Trophoblast cell (in vitro differentiated cells and primary cell): ENCODE data around the gene HELQ.

Experiments
- DNase-seq, 2 donors: peaks; one replicate each; pipeline ENCODE4 v3.0.0-alpha.2; 2016
- H2AFZ ChIP-seq: 2 replicates; pipeline ENCODE4 v1.6.1; 2013; ENCODE audit warnings: low read length, moderate library complexity, mild to moderate bottlenecking; ENCODE audit not compliant: insufficient read depth, poor library complexity
- H2AK5ac ChIP-seq: 2 replicates; pipeline ENCODE4 v1.6.1; 2013; ENCODE audit warnings: mild to moderate bottlenecking, low read length
- H2BK120ac ChIP-seq: 2 replicates; pipeline ENCODE4 v1.6.1; 2013; ENCODE audit warnings: low read length, mild to moderate bottlenecking, moderate library complexity; ENCODE audit not compliant: insufficient read depth, poor library complexity
- H2BK12ac ChIP-seq: 2 replicates; pipeline ENCODE4 v1.6.1; 2013; ENCODE audit warnings: mild to moderate bottlenecking, low read length, moderate library complexity
- H2BK5ac ChIP-seq: 2 replicates; pipeline ENCODE4 v1.6.1; 2013; ENCODE audit warnings: low read length, low read depth, moderate library complexity, mild to moderate bottlenecking; ENCODE audit not compliant: poor library complexity
- H3K14ac ChIP-seq: 2 replicates; pipeline ENCODE4 v1.6.1; 2013; ENCODE audit warnings: mild to moderate bottlenecking, low read length
- H3K18ac ChIP-seq: 2 replicates; pipeline ENCODE4 v1.6.1; 2013; ENCODE audit warnings: mild to moderate bottlenecking, low read length
- H3K23ac ChIP-seq: 2 replicates; pipeline ENCODE4 v1.6.1; 2013; ENCODE audit warnings: low read length
- H3K27ac ChIP-seq: 2 replicates; pipeline ENCODE4 v1.5.1; 2013; ENCODE audit warnings: low read depth, mild to moderate bottlenecking, inconsistent platforms, low read length, moderate library complexity
- H3K27me3 ChIP-seq: 2 replicates; pipeline ENCODE4 v1.6.1; 2013; ENCODE audit warnings: inconsistent platforms, mild to moderate bottlenecking, low read length, moderate library complexity; ENCODE audit not compliant: insufficient read depth
- H3K36me3 ChIP-seq, 2 experiments: 1 replicate in 1 of 2; 2 replicates in 1 of 2; pipeline ENCODE4 v1.6.1; 2013; ENCODE audit warnings: low read length in 2 of 2, mild to moderate bottlenecking in 2 of 2, moderate library complexity in 1 of 2; ENCODE audit not compliant: insufficient read depth in 2 of 2, control insufficient read depth in 1 of 2
- H3K4ac ChIP-seq: 2 replicates; pipeline ENCODE4 v1.6.1; 2013; ENCODE audit warnings: low read depth, mild to moderate bottlenecking, low read length, moderate library complexity
- H3K4me1 ChIP-seq, 2 experiments: 1 replicate in 1 of 2; 2 replicates in 1 of 2; pipeline ENCODE4 v1.6.1; 2013; ENCODE audit warnings: low read length in 2 of 2, mild to moderate bottlenecking in 2 of 2, moderate library complexity in 1 of 2; ENCODE audit not compliant: insufficient read depth in 2 of 2, control insufficient read depth in 1 of 2
- H3K4me2 ChIP-seq: 2 replicates; pipeline ENCODE4 v1.6.1; 2013; ENCODE audit warnings: inconsistent platforms, mild to moderate bottlenecking, low read length, moderate library complexity
- H3K4me3 ChIP-seq: 2 replicates; pipeline ENCODE4 v1.5.1; 2013; ENCODE audit warnings: mild to moderate bottlenecking, low read depth, low read length, inconsistent platforms
- H3K79me1 ChIP-seq: one replicate; pipeline ENCODE4 v1.6.1; 2013; ENCODE audit warnings: low read length
- H3K79me2 ChIP-seq: 2 replicates; pipeline ENCODE4 v1.6.1; 2013; ENCODE audit warnings: low read length, mild to moderate bottlenecking; ENCODE audit not compliant: control insufficient read depth, insufficient read depth, poor library complexity
- H3K9ac ChIP-seq: 2 replicates; pipeline ENCODE4 v1.6.1; 2013; ENCODE audit warnings: mild to moderate bottlenecking, low read length
- H3K9me3 ChIP-seq: 2 replicates; pipeline ENCODE4 v1.6.1; 2013; ENCODE audit warnings: low read depth, mild to moderate bottlenecking, control low read depth, inconsistent platforms, low read length; ENCODE audit not compliant: insufficient read depth
- H4K12ac ChIP-seq: 2 replicates; pipeline ENCODE4 v1.6.1; 2013; ENCODE audit warnings: low read depth, mild to moderate bottlenecking, low read length, moderate library complexity
- H4K8ac ChIP-seq: 2 replicates; pipeline ENCODE4 v1.6.1; 2013; ENCODE audit warnings: low read depth, mild to moderate bottlenecking, low read length, moderate library complexity
- H4K91ac ChIP-seq: one replicate; pipeline ENCODE4 v1.6.1; 2013; ENCODE audit warnings: low read depth, mild to moderate bottlenecking, low read length, moderate library complexity
- WGBS: extraction: QIAGEN DNeasy Blood & Tissue Kit; methylation state at CpG from one replicate; pipeline ENCODE4 v1.1.7; 2013; ENCODE audit warnings: missing lambda C conversion rate; ENCODE audit not compliant: insufficient read length, insufficient coverage; ENCODE audit errors: extremely low coverage; 5-methylcytosine and 5-hydroxymethylcytosine counted together

The HELQ gene

GRCh38 chr4:83490876-83491450 lies 35.3 kb upstream of the HELQ start:
- peak in 1 of 2 donors; percentile 53 for DNase-seq
- H3K4me1 ChIP-seq: no peaks in the 10 kb centered on the region
- no peaks in the 10 kb centered on the region for H3K36me3 ChIP-seq
- H3K14ac ChIP-seq: no peak overlapping the region
- H4K91ac ChIP-seq: no peak overlapping the region
- peaks cover 2% of the 10 kb centered on the region for H3K9me3 ChIP-seq
- H4K12ac ChIP-seq: no peak overlapping the region
- no peak overlapping the region for H2AFZ ChIP-seq
- H2BK12ac ChIP-seq: no peak overlapping the region
- H3K27me3 ChIP-seq: no peaks in the 10 kb centered on the region
- no peak overlapping the region for H3K9ac ChIP-seq
- H3K79me2 ChIP-seq: no peaks in the 10 kb centered on the region
- no peak overlapping the region for H3K23ac ChIP-seq
- no peak overlapping the region for H2BK120ac ChIP-seq
- no peak overlapping the region for H4K8ac ChIP-seq
- no peak overlapping the region for H3K4me2 ChIP-seq
- H3K4ac ChIP-seq: no peak overlapping the region
- H3K4me3 ChIP-seq: no peak overlapping the region
- no peak overlapping the region for H3K27ac ChIP-seq
- H2BK5ac ChIP-seq: no peak overlapping the region
- H2AK5ac ChIP-seq: no peak overlapping the region
- WGBS: no CpG with 5 or more reads among the region's 1 CpG
- H3K79me1 ChIP-seq: no peaks in the 10 kb centered on the region
- no peak overlapping the region for H3K18ac ChIP-seq

GRCh38 chr4:83489711-83490326 lies 34.2 kb upstream of the HELQ start:
- no peak overlapping the region for H3K4me3 ChIP-seq
- H3K27ac ChIP-seq: no peak overlapping the region
- H3K79me2 ChIP-seq: peaks cover under 1% of the 10 kb centered on the region
- H2BK12ac ChIP-seq: no peak overlapping the region
- no peak overlapping the region for H3K18ac ChIP-seq
- H3K79me1 ChIP-seq: peaks cover 1% of the 10 kb centered on the region
- H2BK5ac ChIP-seq: no peak overlapping the region
- H3K36me3 ChIP-seq: no peaks in the 10 kb centered on the region
- no peaks in the 10 kb centered on the region for H3K4me1 ChIP-seq
- H2AFZ ChIP-seq: no peak overlapping the region
- no peak overlapping the region for H4K12ac ChIP-seq
- no peak overlapping the region for H2AK5ac ChIP-seq
- no peak overlapping the region for H3K4ac ChIP-seq
- peaks cover 2% of the 10 kb centered on the region for H3K9me3 ChIP-seq
- H3K27me3 ChIP-seq: no peaks in the 10 kb centered on the region
- no peak overlapping the region for H4K8ac ChIP-seq
- H3K14ac ChIP-seq: no peak overlapping the region
- no peak for DNase-seq
- no peak overlapping the region for H3K23ac ChIP-seq
- no CpG with 5 or more reads among the region's 1 CpG for WGBS
- H2BK120ac ChIP-seq: no peak overlapping the region
- H4K91ac ChIP-seq: no peak overlapping the region
- H3K4me2 ChIP-seq: no peak overlapping the region
- no peak overlapping the region for H3K9ac ChIP-seq

- Histone ChIP-seq H2AK5ac (no peak overlapping the region), H3K4me1 (no peaks in the 10 kb centered on the region)
- WGBS: no CpG with 5 or more reads among the region's 3 CpGs
These were observed 31.0 kb upstream of the HELQ start for GRCh38 chr4:83486457-83487129.

GRCh38 chr4:83484500-83485461 lies 29.2 kb upstream of the HELQ start, which contains the start of gene ABRAXAS1:
ABRAXAS1 (minus strand) TSS chr4:83485100; CDS start chr4:83485072, 28 bp downstream.
- Histone ChIP-seq H4K91ac (peak within 1 kb of the TSS; percentile 88), H3K4me3 (peak within 1 kb of the TSS; percentile 86), H3K23ac (no peak within 1 kb of the TSS), H3K18ac (peak within 1 kb of the TSS; percentile 69), H2BK12ac (peak within 1 kb of the TSS; percentile 11), H4K12ac (peak within 1 kb of the TSS; percentile 95), H2BK5ac (peak within 1 kb of the TSS; percentile 79), H4K8ac (peak within 1 kb of the TSS; percentile 80), H3K4me2 (peak within 1 kb of the TSS; percentile 73), H3K9me3 (no peaks in the 10 kb centered on the region), H3K79me2 (peaks cover 5% of the 10 kb centered on the region), H2AK5ac (peak within 1 kb of the TSS; percentile 36), H3K79me1 (peaks cover 6% of the 10 kb centered on the region), H2AFZ (peak within 1 kb of the TSS; percentile 92), H3K4ac (peak within 1 kb of the TSS; percentile 70), H2BK120ac (peak within 1 kb of the TSS; percentile 86), H3K27me3 (no peaks in the 10 kb centered on the region), H3K36me3 (peaks cover 0 to 3% of the 10 kb centered on the region in 2 experiments), H3K4me1 (no peaks in the 10 kb centered on the region), H3K9ac (peak within 1 kb of the TSS; percentile 11), H3K14ac (peak within 1 kb of the TSS; percentile 96), H3K27ac (peak within 1 kb of the TSS; percentile 80)
- WGBS: no CpG with 5 or more reads among the region's 93 CpGs
- DNase-seq: peak; percentile 92 to 95

More at GRCh38 chr4:83486457-83487129, 31.0 kb upstream of the HELQ start:
- no peak overlapping the region for H3K14ac ChIP-seq
- H3K27me3 ChIP-seq: no peaks in the 10 kb centered on the region
- H2BK120ac ChIP-seq: no peak overlapping the region
- H3K79me2 ChIP-seq: peaks cover 5% of the 10 kb centered on the region
- no peak overlapping the region for H4K91ac ChIP-seq
- no peak overlapping the region for H3K27ac ChIP-seq
- no peak overlapping the region for H4K12ac ChIP-seq
- no peak overlapping the region for H2AFZ ChIP-seq
- no peak overlapping the region for H3K4me3 ChIP-seq
- no peak for DNase-seq
- no peak overlapping the region for H2BK5ac ChIP-seq
- no peaks in the 10 kb centered on the region for H3K36me3 ChIP-seq
- H3K23ac ChIP-seq: no peak overlapping the region
- H3K9ac ChIP-seq: no peak overlapping the region
- no peak overlapping the region for H3K4me2 ChIP-seq
- no peak overlapping the region for H3K4ac ChIP-seq
- no peak overlapping the region for H2BK12ac ChIP-seq
- no peak overlapping the region for H3K18ac ChIP-seq
- peaks cover 6% of the 10 kb centered on the region for H3K79me1 ChIP-seq
- no peak overlapping the region for H4K8ac ChIP-seq
- H3K9me3 ChIP-seq: no peaks in the 10 kb centered on the region
